HG03139 (cell line): Measurements from ENCODE around the gene PHC1.
A peak's percentile ranks its signal among the peaks of the same experiment; 100 is the strongest.

ENCODE experiments used
- ATAC-seq: cut with Tn5 transposase; IDR thresholded peaks from one replicate; pipeline ENCODE4 v1.9.1; 2021; ENCODE audit not compliant: unreplicated experiment

PHC1 gene

GRCh38 chr12:8949342-8950220 lies 35.3 kb downstream of the PHC1 start, which contains the start of gene M6PR:
Gene M6PR (minus strand): TSS chr12:8949645. CDS start chr12:8946404, 3,241 bp downstream.
- peak; percentile 86 for ATAC-seq

- ATAC-seq = peak; percentile 9
These were observed 35.9 kb downstream of the PHC1 start for GRCh38 chr12:8950221-8950527.

- ATAC-seq = no peak
These were observed 36.6 kb downstream of the PHC1 start for GRCh38 chr12:8950702-8951478.

GRCh38 chr12:8951744-8952143 lies 37.4 kb downstream of the PHC1 start:
- ATAC-seq = no peak

- no peak for ATAC-seq
These were observed 39.6 kb downstream of the PHC1 start for GRCh38 chr12:8953773-8954402.

DNA sequence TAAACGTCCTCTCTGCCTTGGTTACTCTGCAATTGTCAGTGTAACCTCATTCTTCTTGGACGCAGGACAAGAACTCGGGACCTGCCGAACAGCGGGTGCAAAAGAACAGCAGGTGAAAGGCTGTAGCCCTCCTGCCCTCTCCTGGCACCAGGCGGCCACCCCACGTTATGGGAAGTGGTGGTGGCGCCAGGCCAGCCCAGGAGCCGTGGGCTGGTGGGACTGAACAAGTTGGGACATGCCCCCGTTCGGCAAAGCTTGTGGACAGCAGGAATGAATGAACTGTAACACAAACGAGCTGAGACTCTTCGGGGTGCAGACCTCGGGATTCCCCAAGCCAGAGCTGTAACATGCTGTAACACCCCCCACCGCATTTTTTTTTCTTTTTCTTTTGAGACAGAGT lies 41.8 kb downstream of the PHC1 start:
- no peak for ATAC-seq

GRCh38 chr12:8956772-8957171 lies 42.5 kb downstream of the PHC1 start:
- no peak for ATAC-seq

- no peak for ATAC-seq
These were observed 43.3 kb downstream of the PHC1 start for GRCh38 chr12:8957561-8957960.

- ATAC-seq = no peak
These were observed 43.8 kb downstream of the PHC1 start for GRCh38 chr12:8958066-8958465.

DNA sequence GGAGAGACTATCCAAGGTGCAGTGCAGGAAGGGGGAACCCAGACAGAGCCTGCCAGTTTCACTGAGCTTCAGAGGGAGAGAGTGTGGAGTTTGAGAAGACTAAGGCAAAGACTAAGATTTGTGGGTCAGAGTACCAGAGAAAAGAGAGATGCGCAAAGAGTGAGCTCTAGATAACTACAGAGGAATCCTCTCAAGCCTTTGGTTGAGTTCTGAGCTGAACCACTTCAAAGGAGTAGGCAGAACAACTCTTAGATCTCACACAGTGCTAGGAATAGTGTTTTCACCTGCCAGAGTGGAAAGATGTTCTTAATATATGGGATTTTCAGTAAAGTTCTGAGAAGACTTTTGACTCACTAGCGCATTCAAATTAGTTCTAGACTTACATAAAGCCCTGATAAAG lies 45.9 kb downstream of the PHC1 start:
- no peak for ATAC-seq

DNA sequence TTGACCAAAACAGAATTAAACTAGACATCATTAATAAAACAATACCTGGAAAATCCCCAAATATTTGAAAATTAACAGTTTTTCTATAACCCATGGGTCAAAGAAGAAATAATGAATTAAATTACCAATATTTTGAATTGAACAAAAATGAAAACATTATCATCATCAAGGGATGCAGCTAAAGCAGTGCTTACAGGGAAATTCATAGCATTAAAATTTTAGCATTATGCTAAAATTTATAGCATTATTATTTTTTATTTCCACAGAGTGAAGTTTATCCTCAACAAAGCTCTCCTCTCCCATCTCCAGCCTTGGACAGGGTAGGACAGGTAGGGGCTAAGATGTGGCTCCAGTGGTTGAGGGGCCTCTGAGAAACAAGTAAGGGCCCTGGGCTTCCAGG lies 54.5 kb downstream of the PHC1 start:
- ATAC-seq = no peak

DNA sequence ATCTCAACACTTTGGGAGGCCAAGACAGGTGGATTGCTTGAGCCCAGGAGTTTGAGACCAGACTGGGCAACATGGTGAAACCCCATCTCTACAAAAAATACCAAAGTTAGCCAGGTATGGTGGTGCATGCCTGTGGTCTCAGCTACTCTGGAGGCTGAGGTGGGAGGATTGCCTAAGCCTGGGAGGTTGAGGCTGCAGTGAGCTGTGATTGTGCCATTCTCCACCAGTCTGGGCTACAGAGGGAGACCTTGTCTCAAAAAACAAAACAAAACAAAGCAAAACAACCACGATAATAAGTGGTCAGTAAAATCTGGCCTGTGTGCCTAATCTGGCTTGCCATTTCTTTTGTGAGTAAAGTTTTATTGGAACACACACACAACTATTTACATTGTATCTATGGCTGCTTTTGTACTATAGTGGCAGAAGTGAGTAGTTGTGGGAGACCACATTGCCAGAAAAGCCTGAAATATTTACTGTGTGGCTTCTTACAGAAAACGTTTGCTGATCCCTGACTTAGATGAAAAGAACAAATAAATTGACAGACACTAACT lies 55.6 kb downstream of the PHC1 start:
- ATAC-seq = no peak

GRCh38 chr12:8970432-8970831 lies 56.1 kb downstream of the PHC1 start:
- no peak for ATAC-seq

DNA sequence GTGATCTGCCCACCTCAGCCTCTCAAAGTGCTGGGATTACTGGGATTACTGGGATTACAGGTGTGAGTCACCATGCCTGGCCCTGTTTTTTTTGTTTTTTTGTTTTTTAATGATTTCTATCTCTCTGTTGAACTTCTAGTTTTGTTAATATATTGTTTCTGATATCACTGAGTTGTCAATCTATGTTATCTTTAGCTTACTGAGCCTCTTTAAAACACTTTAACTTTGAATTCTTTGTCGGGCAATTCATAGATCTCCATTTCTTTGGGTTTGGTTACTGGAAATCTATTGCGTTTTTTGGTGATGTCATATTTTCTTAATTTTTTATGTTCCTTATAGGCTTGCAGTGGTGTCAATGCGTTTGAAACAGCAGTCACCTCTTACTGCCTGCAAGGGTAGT lies 65.8 kb downstream of the PHC1 start:
- no peak for ATAC-seq

DNA sequence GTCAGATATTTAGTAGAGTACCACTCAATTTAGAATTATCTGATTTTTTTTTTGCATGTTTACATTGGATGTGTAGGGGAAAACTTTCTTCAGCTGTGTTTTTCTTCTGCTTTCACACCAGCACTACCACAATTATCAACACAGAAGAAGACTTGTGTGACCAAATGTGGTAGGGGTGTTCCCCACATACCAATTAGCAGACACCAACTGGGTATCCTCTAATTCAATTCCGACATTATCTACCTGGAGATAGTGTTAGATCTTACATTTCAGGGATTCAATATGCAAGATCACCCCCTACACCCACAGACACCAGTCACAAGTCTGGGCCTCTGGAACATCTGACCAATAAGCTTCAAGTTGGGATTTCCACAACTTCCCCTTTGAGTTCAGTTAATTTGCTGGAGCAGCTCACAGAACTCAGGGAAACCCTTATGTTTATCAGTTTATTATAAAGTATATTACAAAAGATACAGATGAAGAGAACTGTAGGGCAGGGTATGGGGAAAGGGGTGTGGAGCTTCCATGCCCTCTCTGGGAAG lies 71.0 kb downstream of the PHC1 start:
- ATAC-seq = no peak

DNA sequence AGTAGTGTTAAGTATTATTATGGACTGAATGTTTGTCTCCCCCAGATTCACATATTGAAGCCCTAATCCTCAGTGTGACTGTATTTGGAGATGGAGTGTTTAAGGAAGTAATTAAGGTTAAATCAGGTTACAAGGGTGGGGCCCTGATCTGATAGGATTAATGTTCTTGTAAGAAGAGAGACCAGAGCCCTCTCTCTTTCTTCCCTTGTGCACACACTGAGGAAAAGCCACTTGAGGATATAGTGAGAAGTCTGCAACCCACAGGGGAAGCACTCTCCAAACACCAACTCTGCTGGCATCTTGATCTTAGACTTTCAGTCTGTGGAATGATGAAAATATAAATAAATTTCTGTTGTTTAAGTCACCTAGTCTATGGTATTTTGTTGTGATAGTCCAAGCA lies 72.9 kb downstream of the PHC1 start:
- ATAC-seq = no peak

- ATAC-seq = no peak
These were observed 73.4 kb downstream of the PHC1 start for GRCh38 chr12:8987685-8988084.

- no peak for ATAC-seq
These were observed 75.1 kb downstream of the PHC1 start, which contains the start of gene KLRG1 for GRCh38 chr12:8989413-8989812. Gene KLRG1 (plus strand): TSS chr12:8989546. CDS start chr12:8989636, 90 bp downstream.
